Measurements from ENCODE around the gene KIF16B.

DNA sequence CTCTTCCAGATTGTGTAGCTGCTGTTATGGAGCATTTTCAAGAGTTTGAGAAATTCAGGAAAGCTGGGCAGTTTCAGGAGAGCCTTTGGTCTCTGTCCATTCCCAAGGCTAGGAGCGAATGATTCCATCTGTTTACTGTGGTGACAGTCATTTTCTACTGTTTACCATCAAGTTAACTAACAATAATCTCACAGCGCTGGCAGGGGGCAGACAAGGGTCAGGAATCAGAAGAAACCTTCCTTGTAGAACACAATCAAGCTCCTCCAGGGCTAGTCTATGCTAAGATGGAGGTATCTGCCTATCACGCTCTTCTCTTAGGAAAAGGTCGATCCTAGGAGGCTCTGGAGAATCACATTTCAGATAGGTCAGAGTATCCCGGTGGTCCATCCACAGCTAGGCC lies 293.9 kb downstream of the KIF16B start:
- TF ChIP-seq, protein P1, sequence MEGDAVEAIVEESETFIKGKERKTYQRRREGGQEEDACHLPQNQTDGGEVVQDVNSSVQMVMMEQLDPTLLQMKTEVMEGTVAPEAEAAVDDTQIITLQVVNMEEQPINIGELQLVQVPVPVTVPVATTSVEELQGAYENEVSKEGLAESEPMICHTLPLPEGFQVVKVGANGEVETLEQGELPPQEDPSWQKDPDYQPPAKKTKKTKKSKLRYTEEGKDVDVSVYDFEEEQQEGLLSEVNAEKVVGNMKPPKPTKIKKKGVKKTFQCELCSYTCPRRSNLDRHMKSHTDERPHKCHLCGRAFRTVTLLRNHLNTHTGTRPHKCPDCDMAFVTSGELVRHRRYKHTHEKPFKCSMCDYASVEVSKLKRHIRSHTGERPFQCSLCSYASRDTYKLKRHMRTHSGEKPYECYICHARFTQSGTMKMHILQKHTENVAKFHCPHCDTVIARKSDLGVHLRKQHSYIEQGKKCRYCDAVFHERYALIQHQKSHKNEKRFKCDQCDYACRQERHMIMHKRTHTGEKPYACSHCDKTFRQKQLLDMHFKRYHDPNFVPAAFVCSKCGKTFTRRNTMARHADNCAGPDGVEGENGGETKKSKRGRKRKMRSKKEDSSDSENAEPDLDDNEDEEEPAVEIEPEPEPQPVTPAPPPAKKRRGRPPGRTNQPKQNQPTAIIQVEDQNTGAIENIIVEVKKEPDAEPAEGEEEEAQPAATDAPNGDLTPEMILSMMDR (IDR thresholded peaks at IDR 0.05; ENCODE audit: extremely low read depth in 1 of 2, insufficient read depth in 1 of 2, low read depth in 1 of 2, low read length in 2 of 2), result no peak
- no peak for TF ChIP-seq POLR2A (IDR thresholded peaks at IDR 0.05; ENCODE audit: low read depth, low read length)
- no peak for TF ChIP-seq JUN (IDR thresholded peaks at IDR 0.05; ENCODE audit: borderline replicate concordance, insufficient read depth, insufficient read length, low read depth)
